ENCODE measurements around the gene RAPH1. TPM values are rescaled to one million over a fixed set of nuclear protein-coding genes. Genes with fewer than 3 reads are reported as not detected.
A peak's percentile ranks its signal among the peaks of the same experiment; 100 is the strongest.

RAPH1 gene
- total and polyA plus RNA-seq, 2 experiments from 2014 or later = 5.0 to 36.2 TPM

DNA sequence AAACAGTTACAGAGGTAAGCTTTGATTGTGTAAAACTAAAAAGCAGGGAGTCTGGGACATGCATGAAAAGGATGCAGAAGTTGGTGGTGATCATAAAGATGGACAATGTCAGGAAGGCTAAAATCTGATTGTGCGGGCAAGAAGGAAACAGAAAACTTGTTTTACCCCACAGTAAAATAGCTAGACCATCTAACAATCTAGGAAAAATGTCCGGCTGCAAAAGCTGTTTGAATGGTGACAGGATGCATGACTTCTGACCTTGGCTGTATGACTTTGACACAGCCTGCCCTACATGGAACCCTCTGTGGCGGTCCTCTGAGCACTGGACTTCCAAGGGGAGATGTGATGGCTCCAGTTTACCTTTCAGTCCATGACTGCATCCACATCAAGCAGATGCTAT, 93.6 kb downstream of the RAPH1 start:
- no peaks in the 10 kb centered on the region for H3F3A ChIP-seq (replicated peaks; ENCODE audit: low read depth)
- H3K79me2 ChIP-seq (replicated peaks; ENCODE audit: insufficient read depth) = no peaks in the 10 kb centered on the region
- H3K27me3 ChIP-seq (ENCODE audit: insufficient read depth) = no peaks in the 10 kb centered on the region
- TF ChIP-seq, protein P1, sequence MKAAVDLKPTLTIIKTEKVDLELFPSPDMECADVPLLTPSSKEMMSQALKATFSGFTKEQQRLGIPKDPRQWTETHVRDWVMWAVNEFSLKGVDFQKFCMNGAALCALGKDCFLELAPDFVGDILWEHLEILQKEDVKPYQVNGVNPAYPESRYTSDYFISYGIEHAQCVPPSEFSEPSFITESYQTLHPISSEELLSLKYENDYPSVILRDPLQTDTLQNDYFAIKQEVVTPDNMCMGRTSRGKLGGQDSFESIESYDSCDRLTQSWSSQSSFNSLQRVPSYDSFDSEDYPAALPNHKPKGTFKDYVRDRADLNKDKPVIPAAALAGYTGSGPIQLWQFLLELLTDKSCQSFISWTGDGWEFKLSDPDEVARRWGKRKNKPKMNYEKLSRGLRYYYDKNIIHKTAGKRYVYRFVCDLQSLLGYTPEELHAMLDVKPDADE (IDR thresholded peaks at IDR 0.05) = no peak
- TF ChIP-seq ZNF331 (CRISPR knock-in tag; IDR thresholded peaks at IDR 0.05; ENCODE audit: low read depth) = no peak
- no peak for TF ChIP-seq EZH2phosphoT487 (IDR thresholded peaks at IDR 0.05; ENCODE audit: unreplicated experiment)
- H3K36me3 Mint-ChIP-seq (ENCODE audit: low read depth) = peaks cover 23% of the 10 kb centered on the region
- peaks cover 14% of the 10 kb centered on the region for H3K4me1 Mint-ChIP-seq
- no peaks in the 10 kb centered on the region; the same call in 2 of the 3 replicates for H3K9me3 Mint-ChIP-seq
- H3K4me1 ChIP-seq (ENCODE audit: insufficient read depth) = no peaks in the 10 kb centered on the region
- no peak for DNase-seq (ENCODE audit: low spot score)
- ATAC-seq = no peak
- no peak overlapping the region for H3K4me2 ChIP-seq
- no peak overlapping the region for H3K4me3 Mint-ChIP-seq
- H3K27ac ChIP-seq (ENCODE audit: low read depth) = no peak overlapping the region
- no peak overlapping the region for H2AFZ ChIP-seq
- peaks cover 5% of the 10 kb centered on the region for H3K27me3 Mint-ChIP-seq (ENCODE audit: insufficient read depth, low read depth, poor library complexity)
- no peaks in the 10 kb centered on the region; the same call in 1 of the 2 replicates for H4K20me1 ChIP-seq (replicated peaks; ENCODE audit: insufficient read depth)
- peaks cover 4% of the 10 kb centered on the region; the same call in 1 of the 2 replicates for H3K36me3 ChIP-seq (ENCODE audit: insufficient read depth)
- no peaks in the 10 kb centered on the region for H3K9me2 ChIP-seq (ENCODE audit: insufficient read depth)
- no peak overlapping the region for H3K27ac Mint-ChIP-seq
- no peak overlapping the region for H3K4me3 ChIP-seq

DNA sequence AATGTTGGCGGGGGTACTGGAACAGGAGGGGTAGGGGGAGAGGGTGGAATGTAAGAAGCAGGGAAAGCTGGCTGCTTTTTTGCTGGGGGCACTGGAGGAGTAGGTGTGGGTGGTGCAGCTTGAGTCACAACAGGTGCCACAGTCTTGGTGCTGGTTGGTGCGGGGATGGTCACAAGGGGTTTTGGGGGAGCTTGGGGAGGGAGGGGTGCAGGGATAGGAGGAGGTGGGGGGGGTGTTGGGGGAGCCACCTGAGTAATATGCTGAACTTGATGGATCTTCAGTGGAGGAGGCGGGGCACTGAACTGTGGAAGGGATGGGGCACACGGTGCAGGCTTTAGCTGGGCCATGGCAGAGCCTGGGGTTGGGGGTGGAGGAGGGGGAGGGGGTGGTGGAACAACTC, 94.4 kb downstream of the RAPH1 start:
- DNase-seq (ENCODE audit: low spot score) (no peak), ATAC-seq (peak; percentile 18; the same call in 2 of the 3 replicates)
- H3F3A ChIP-seq (replicated peaks; ENCODE audit: low read depth) = no peaks in the 10 kb centered on the region
- Mint-ChIP-seq H3K27me3 (ENCODE audit: insufficient read depth, low read depth, poor library complexity) (peaks cover 5% of the 10 kb centered on the region), H3K4me1 (peaks cover 14% of the 10 kb centered on the region), H3K4me3 (no peak overlapping the region), H3K27ac (no peak overlapping the region; the same call in 1 of the 2 replicates), H3K36me3 (ENCODE audit: low read depth) (peaks cover 19% of the 10 kb centered on the region), H3K9me3 (no peaks in the 10 kb centered on the region; the same call in 2 of the 3 replicates)
- H3K9me2 ChIP-seq (ENCODE audit: insufficient read depth) = no peaks in the 10 kb centered on the region
- H3K27me3 ChIP-seq (ENCODE audit: insufficient read depth) = no peaks in the 10 kb centered on the region
- no peak overlapping the region for H2AFZ ChIP-seq
- no peak overlapping the region for H3K27ac ChIP-seq (ENCODE audit: low read depth)
- H3K36me3 ChIP-seq (ENCODE audit: insufficient read depth) = peaks cover 4% of the 10 kb centered on the region; the same call in 1 of the 2 replicates
- H3K79me2 ChIP-seq (replicated peaks; ENCODE audit: insufficient read depth) = no peaks in the 10 kb centered on the region
- no peaks in the 10 kb centered on the region; the same call in 1 of the 2 replicates for H4K20me1 ChIP-seq (replicated peaks; ENCODE audit: insufficient read depth)
- no peaks in the 10 kb centered on the region for H3K4me1 ChIP-seq (ENCODE audit: insufficient read depth)
- H3K4me3 ChIP-seq = no peak overlapping the region
- H3K4me2 ChIP-seq = no peak overlapping the region
- no peak for TF ChIP-seq STAT1 (IDR thresholded peaks at IDR 0.05; ENCODE audit: unreplicated experiment)
- no peak for TF ChIP-seq EZH2phosphoT487 (IDR thresholded peaks at IDR 0.05; ENCODE audit: unreplicated experiment)
- no peak for TF ChIP-seq EZH2 (IDR thresholded peaks at IDR 0.05; ENCODE audit: low read depth, unreplicated experiment)
- no peak for TF ChIP-seq POLR2AphosphoS5 (IDR thresholded peaks at IDR 0.05; ENCODE audit: low read depth)
- TF ChIP-seq, protein P2, sequence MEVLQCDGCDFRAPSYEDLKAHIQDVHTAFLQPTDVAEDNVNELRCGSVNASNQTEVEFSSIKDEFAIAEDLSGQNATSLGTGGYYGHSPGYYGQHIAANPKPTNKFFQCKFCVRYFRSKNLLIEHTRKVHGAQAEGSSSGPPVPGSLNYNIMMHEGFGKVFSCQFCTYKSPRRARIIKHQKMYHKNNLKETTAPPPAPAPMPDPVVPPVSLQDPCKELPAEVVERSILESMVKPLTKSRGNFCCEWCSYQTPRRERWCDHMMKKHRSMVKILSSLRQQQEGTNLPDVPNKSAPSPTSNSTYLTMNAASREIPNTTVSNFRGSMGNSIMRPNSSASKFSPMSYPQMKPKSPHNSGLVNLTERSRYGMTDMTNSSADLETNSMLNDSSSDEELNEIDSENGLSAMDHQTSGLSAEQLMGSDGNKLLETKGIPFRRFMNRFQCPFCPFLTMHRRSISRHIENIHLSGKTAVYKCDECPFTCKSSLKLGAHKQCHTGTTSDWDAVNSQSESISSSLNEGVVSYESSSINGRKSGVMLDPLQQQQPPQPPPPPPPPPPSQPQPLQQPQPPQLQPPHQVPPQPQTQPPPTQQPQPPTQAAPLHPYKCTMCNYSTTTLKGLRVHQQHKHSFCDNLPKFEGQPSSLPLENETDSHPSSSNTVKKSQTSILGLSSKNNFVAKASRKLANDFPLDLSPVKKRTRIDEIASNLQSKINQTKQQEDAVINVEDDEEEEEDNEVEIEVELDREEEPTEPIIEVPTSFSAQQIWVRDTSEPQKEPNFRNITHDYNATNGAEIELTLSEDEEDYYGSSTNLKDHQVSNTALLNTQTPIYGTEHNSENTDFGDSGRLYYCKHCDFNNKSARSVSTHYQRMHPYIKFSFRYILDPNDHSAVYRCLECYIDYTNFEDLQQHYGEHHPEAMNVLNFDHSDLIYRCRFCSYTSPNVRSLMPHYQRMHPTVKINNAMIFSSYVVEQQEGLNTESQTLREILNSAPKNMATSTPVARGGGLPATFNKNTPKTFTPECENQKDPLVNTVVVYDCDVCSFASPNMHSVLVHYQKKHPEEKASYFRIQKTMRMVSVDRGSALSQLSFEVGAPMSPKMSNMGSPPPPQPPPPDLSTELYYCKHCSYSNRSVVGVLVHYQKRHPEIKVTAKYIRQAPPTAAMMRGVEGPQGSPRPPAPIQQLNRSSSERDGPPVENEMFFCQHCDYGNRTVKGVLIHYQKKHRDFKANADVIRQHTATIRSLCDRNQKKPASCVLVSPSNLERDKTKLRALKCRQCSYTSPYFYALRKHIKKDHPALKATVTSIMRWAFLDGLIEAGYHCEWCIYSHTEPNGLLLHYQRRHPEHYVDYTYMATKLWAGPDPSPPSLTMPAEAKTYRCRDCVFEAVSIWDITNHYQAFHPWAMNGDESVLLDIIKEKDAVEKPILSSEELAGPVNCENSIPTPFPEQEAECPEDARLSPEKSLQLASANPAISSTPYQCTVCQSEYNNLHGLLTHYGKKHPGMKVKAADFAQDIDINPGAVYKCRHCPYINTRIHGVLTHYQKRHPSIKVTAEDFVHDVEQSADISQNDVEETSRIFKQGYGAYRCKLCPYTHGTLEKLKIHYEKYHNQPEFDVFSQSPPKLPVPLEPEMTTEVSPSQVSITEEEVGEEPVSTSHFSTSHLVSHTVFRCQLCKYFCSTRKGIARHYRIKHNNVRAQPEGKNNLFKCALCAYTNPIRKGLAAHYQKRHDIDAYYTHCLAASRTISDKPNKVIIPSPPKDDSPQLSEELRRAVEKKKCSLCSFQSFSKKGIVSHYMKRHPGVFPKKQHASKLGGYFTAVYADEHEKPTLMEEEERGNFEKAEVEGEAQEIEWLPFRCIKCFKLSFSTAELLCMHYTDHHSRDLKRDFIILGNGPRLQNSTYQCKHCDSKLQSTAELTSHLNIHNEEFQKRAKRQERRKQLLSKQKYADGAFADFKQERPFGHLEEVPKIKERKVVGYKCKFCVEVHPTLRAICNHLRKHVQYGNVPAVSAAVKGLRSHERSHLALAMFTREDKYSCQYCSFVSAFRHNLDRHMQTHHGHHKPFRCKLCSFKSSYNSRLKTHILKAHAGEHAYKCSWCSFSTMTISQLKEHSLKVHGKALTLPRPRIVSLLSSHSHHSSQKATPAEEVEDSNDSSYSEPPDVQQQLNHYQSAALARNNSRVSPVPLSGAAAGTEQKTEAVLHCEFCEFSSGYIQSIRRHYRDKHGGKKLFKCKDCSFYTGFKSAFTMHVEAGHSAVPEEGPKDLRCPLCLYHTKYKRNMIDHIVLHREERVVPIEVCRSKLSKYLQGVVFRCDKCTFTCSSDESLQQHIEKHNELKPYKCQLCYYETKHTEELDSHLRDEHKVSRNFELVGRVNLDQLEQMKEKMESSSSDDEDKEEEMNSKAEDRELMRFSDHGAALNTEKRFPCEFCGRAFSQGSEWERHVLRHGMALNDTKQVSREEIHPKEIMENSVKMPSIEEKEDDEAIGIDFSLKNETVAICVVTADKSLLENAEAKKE (CRISPR knock-in tag; IDR thresholded peaks at IDR 0.05) = no peak
- no peak for TF ChIP-seq NANOG (IDR thresholded peaks at IDR 0.05; ENCODE audit: borderline replicate concordance)
- TF ChIP-seq ZNF331 (CRISPR knock-in tag; IDR thresholded peaks at IDR 0.05; ENCODE audit: low read depth) = no peak
- TF ChIP-seq, protein P3, sequence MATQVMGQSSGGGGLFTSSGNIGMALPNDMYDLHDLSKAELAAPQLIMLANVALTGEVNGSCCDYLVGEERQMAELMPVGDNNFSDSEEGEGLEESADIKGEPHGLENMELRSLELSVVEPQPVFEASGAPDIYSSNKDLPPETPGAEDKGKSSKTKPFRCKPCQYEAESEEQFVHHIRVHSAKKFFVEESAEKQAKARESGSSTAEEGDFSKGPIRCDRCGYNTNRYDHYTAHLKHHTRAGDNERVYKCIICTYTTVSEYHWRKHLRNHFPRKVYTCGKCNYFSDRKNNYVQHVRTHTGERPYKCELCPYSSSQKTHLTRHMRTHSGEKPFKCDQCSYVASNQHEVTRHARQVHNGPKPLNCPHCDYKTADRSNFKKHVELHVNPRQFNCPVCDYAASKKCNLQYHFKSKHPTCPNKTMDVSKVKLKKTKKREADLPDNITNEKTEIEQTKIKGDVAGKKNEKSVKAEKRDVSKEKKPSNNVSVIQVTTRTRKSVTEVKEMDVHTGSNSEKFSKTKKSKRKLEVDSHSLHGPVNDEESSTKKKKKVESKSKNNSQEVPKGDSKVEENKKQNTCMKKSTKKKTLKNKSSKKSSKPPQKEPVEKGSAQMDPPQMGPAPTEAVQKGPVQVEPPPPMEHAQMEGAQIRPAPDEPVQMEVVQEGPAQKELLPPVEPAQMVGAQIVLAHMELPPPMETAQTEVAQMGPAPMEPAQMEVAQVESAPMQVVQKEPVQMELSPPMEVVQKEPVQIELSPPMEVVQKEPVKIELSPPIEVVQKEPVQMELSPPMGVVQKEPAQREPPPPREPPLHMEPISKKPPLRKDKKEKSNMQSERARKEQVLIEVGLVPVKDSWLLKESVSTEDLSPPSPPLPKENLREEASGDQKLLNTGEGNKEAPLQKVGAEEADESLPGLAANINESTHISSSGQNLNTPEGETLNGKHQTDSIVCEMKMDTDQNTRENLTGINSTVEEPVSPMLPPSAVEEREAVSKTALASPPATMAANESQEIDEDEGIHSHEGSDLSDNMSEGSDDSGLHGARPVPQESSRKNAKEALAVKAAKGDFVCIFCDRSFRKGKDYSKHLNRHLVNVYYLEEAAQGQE (IDR thresholded peaks at IDR 0.05; ENCODE audit: unreplicated experiment) = no peak
- no peak for TF ChIP-seq JUNB (IDR thresholded peaks at IDR 0.05; ENCODE audit: unreplicated experiment)
- no peak for TF ChIP-seq CREB1 (CRISPR knock-in tag; IDR thresholded peaks at IDR 0.05; ENCODE audit: low read depth)

All from GM23338 (cell line).